Fibroblast of lung (primary cell): Measurements from ENCODE around the gene FBXO8. TPM values are rescaled to one million over a fixed set of nuclear protein-coding genes. Genes with fewer than 3 reads are reported as not detected.

Experiments used
- DNase-seq, 2 donors: peaks; one replicate each; pipeline versions ENCODE4 v3.0.0 to v3.0.0-alpha.2; 2010; ENCODE audit warnings: low read depth in 2 of 2
- H2AFZ ChIP-seq: 2 replicates; pipeline ENCODE4 v1.5.1; 2012; ENCODE audit warnings: low read length, control low read depth, inconsistent platforms
- H3K27ac ChIP-seq: 2 replicates; pipeline ENCODE4 v1.5.1; 2011; ENCODE audit warnings: low read length, control low read depth; ENCODE audit not compliant: insufficient read depth
- H3K27me3 ChIP-seq: 2 replicates; pipeline ENCODE4 v1.5.1; 2011; ENCODE audit warnings: mild to moderate bottlenecking, low read length; ENCODE audit not compliant: control insufficient read depth, insufficient read depth
- H3K36me3 ChIP-seq: 2 replicates; pipeline ENCODE4 v1.5.1; 2011; ENCODE audit warnings: low read length; ENCODE audit not compliant: control insufficient read depth, insufficient read depth
- H3K4me1 ChIP-seq: 2 replicates; pipeline ENCODE4 v1.5.1; 2011; ENCODE audit warnings: low read length; ENCODE audit not compliant: control insufficient read depth, insufficient read depth; ENCODE audit errors: extremely low read depth
- H3K4me2 ChIP-seq: 2 replicates; pipeline ENCODE4 v1.5.1; 2011; ENCODE audit warnings: low read length, control low read depth; ENCODE audit not compliant: insufficient read depth; ENCODE audit errors: extremely low read depth
- H3K4me3 ChIP-seq, 4 experiments: fragments of 200-600 bp in 1 of 4; sonication (generic) in 1 of 4; replicated peaks in 1 of 4; 2 replicates each; pipeline ENCODE4 v1.5.1; 2011 to 2016; ENCODE audit warnings: low read length in 4 of 4, low read depth in 3 of 4, mild to moderate bottlenecking in 3 of 4, control low read depth in 2 of 4, inconsistent platforms in 1 of 4, mixed read lengths in 1 of 4; ENCODE audit not compliant: insufficient read depth in 1 of 4; ENCODE audit errors: control extremely low read depth in 1 of 4
- H3K79me2 ChIP-seq: 2 replicates; pipeline ENCODE4 v1.5.1; 2012; ENCODE audit warnings: mild to moderate bottlenecking, low read length, inconsistent platforms; ENCODE audit not compliant: control insufficient read depth, insufficient read depth
- H3K9ac ChIP-seq: 2 replicates; pipeline ENCODE4 v1.5.1; 2011; ENCODE audit warnings: mild to moderate bottlenecking, low read length, control low read depth; ENCODE audit not compliant: insufficient read depth
- H3K9me3 ChIP-seq: 2 replicates; pipeline ENCODE4 v1.5.1; 2012; ENCODE audit warnings: low read depth, low read length; ENCODE audit not compliant: control insufficient read depth, insufficient read depth
- H4K20me1 ChIP-seq: 2 replicates; pipeline ENCODE4 v1.5.1; 2011; ENCODE audit warnings: low read length; ENCODE audit not compliant: control insufficient read depth, insufficient read depth; ENCODE audit errors: extremely low read depth
- EZH2 ChIP-seq: IDR thresholded peaks from 2 replicates; pipeline ENCODE4 v1.5.1; 2012; ENCODE audit warnings: low read length, control low read depth, mild to moderate bottlenecking; ENCODE audit errors: missing control alignments
- polyA plus RNA-seq, 2 donors: library from polyadenylated mRNA; depleted of rRNA in 1 of 2; stranded (reverse) in 1 of 2; unstranded in 1 of 2; fragments of >200 nt; gene quantifications; 2 replicates each; pipeline ENCODE4 v1.2.1, GENCODE V29; 2011 to 2012; ENCODE audit warnings: missing spikeins in 1 of 2
- total RNA-seq: library from RNA; depleted of rRNA; stranded (reverse); fragments of >200 nt; gene quantifications from 2 replicates; pipeline ENCODE4 v1.2.1, GENCODE V29; 2014
- TF ChIP-seq, protein P1 (sequence below), 2 donors: IDR thresholded peaks in 1 of 2; conservative IDR thresholded peaks in 1 of 2; 1 replicate in 1 of 2; 2 replicates in 1 of 2; pipeline ENCODE4 v1.5.1; 2011 to 2012; ENCODE audit warnings: low read length in 2 of 2, control low read depth in 1 of 2, inconsistent platforms in 1 of 2, low read depth in 1 of 2, mild to moderate bottlenecking in 1 of 2

The FBXO8 gene
- total and polyA plus RNA-seq, 2 donors (not counting 1 experiment from before 2014, with no cell fraction given): 26.7 to 46.1 TPM

DNA sequence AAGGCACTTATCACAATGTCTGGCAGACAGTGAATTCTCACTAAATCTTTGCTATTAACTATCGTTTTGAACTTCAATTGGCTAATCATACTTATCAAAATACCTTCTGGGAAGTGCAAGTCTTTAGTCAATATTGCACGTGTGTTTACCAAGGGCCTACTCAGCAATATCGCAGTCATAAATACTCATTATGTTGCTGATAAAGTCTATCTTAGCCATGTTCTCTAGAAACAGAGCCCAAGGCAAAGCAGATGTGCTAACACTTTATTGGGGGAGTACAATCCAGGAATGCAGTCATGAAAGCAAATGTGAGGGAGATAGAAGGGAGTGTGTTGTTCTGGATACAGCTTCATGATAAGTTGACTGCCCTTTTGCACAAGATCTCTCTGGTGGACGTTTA lies 90.5 kb downstream of the FBXO8 start:
- H3K36me3 ChIP-seq: no peaks in the 10 kb centered on the region
- DNase-seq: no peak
- no peaks in the 10 kb centered on the region for H3K9me3 ChIP-seq
- no peaks in the 10 kb centered on the region for H3K79me2 ChIP-seq
- no peak overlapping the region for H3K4me3 ChIP-seq
- H2AFZ ChIP-seq: no peak overlapping the region
- H3K9ac ChIP-seq: no peak overlapping the region
- H3K27me3 ChIP-seq: no peaks in the 10 kb centered on the region
- no peak overlapping the region for H3K4me2 ChIP-seq
- TF ChIP-seq EZH2: no peak
- TF ChIP-seq, protein P1, sequence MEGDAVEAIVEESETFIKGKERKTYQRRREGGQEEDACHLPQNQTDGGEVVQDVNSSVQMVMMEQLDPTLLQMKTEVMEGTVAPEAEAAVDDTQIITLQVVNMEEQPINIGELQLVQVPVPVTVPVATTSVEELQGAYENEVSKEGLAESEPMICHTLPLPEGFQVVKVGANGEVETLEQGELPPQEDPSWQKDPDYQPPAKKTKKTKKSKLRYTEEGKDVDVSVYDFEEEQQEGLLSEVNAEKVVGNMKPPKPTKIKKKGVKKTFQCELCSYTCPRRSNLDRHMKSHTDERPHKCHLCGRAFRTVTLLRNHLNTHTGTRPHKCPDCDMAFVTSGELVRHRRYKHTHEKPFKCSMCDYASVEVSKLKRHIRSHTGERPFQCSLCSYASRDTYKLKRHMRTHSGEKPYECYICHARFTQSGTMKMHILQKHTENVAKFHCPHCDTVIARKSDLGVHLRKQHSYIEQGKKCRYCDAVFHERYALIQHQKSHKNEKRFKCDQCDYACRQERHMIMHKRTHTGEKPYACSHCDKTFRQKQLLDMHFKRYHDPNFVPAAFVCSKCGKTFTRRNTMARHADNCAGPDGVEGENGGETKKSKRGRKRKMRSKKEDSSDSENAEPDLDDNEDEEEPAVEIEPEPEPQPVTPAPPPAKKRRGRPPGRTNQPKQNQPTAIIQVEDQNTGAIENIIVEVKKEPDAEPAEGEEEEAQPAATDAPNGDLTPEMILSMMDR (conservative IDR thresholded peaks at IDR 0.05 in 1 of 2, IDR thresholded peaks at IDR 0.05 in 1 of 2; ENCODE audit: low read depth in 1 of 2, low read length in 2 of 2): no peak
- H3K27ac ChIP-seq: no peak overlapping the region
- H4K20me1 ChIP-seq: no peaks in the 10 kb centered on the region
- no peaks in the 10 kb centered on the region for H3K4me1 ChIP-seq

DNA sequence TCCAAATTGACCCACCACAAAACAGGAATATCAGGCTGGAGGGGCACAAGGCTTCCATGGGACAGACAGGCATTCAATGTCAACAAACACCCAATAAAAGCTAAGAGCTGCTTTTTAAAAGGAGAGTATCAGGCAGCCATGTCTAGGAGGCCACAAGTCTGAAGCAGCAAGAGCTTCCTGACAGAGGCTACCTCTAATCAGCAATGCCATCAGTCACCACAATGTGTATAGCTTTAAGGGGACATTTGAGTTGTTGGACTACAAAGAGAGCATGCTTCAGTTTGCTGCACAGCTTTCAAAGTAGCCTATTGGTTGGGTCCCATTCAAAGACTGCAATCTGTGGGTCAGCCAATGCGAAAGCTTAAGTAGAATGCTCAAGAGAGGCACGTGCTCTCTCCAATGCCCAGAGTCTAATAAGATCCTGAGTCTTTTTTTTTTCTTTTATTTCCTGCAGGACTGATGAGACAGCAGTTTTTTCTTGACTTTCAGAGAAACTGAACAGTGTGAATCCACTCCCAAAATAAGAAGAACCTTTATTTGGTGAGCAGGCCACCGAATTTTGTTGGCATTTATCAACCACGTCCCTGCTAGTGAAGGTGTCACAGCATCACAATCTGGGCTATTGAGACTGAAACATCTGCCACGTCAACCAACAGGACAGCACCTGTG lies 92.5 kb downstream of the FBXO8 start:
- Histone ChIP-seq H3K4me3 (no peak overlapping the region), H3K79me2 (no peaks in the 10 kb centered on the region), H3K9me3 (no peaks in the 10 kb centered on the region), H2AFZ (no peak overlapping the region), H3K27me3 (no peaks in the 10 kb centered on the region), H3K27ac (no peak overlapping the region), H3K4me2 (no peak overlapping the region), H4K20me1 (no peaks in the 10 kb centered on the region), H3K4me1 (no peaks in the 10 kb centered on the region), H3K36me3 (no peaks in the 10 kb centered on the region), H3K9ac (no peak overlapping the region)
- TF ChIP-seq, protein P1 (conservative IDR thresholded peaks at IDR 0.05 in 1 of 2, IDR thresholded peaks at IDR 0.05 in 1 of 2; ENCODE audit: low read depth in 1 of 2, low read length in 2 of 2): no peak
- TF ChIP-seq EZH2: no peak
- no peak for DNase-seq

DNA sequence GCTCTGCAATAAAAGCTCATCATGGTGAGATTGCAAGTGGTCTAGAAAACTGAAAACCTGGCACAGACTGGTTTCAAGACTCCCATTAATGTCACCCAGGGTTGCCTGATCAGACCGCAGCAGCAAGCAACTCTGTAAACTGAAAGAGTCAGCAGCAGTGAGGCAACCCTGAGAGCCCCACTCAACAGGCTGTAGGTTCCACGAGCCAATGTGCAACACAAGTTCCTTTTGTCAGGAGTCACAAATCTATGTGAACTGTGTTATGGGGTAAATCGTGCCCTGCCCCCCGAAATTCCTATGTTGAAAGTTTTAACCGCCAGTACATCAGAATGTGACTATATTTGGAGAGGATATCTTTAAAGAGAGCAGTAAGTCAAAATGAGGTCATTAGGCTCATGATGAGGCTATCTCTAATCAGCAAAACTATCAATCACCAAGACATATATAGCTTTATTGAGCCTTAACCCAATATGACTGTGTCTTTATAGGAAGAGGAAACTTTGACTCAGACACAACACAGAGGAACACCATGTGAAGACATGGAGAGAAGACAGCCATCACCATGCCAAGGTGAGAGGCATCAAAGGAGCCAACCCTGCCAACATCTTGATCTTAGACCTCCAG lies 94.0 kb downstream of the FBXO8 start:
- Histone ChIP-seq H3K4me3 (no peak overlapping the region), H3K9ac (no peak overlapping the region), H3K9me3 (no peaks in the 10 kb centered on the region), H2AFZ (no peak overlapping the region), H3K4me1 (no peaks in the 10 kb centered on the region), H3K79me2 (no peaks in the 10 kb centered on the region), H4K20me1 (no peaks in the 10 kb centered on the region), H3K27ac (no peak overlapping the region), H3K36me3 (no peaks in the 10 kb centered on the region), H3K4me2 (no peak overlapping the region), H3K27me3 (no peaks in the 10 kb centered on the region)
- no peak for TF ChIP-seq EZH2
- TF ChIP-seq, protein P1 (conservative IDR thresholded peaks at IDR 0.05 in 1 of 2, IDR thresholded peaks at IDR 0.05 in 1 of 2; ENCODE audit: low read depth in 1 of 2, low read length in 2 of 2): no peak
- DNase-seq: no peak

Other genes with a start within 250 kb of the FBXO8 start
- 12.6 and 13.5 TPM in 2 replicates for gene CEP44, start 244 bp upstream of the FBXO8 start, total RNA-seq
- 6.7 and 7.3 TPM in 2 replicates for gene CEP44, start 244 bp upstream of the FBXO8 start, polyA plus RNA-seq
- gene HPGD, start 238.8 kb upstream of the FBXO8 start, total RNA-seq: 0.17 and 0.26 TPM in 2 replicates
- gene HPGD, start 238.8 kb upstream of the FBXO8 start, polyA plus RNA-seq: 0.08 and 0.16 TPM in 2 replicates